H1 (cell line): Measurements from ENCODE around the gene GRHL3. TPM values are rescaled to one million over a fixed set of nuclear protein-coding genes. Genes with fewer than 3 reads are reported as not detected.

Experiments
- CTCF ChIA-PET: fragments of 300-600 bp; sonication (Branson Sonifier 250); formaldehyde crosslinking; loops from one replicate; lab custom pipeline; 2021; ENCODE audit not compliant: partially characterized antibody; lab: Charles Lee
- POLR2A ChIA-PET: fragments of 300-600 bp; sonication (Branson Sonifier 250); formaldehyde crosslinking; loops from one replicate; lab custom pipeline; 2021; ENCODE audit warnings: inconsistent platforms; ENCODE audit not compliant: partially characterized antibody; lab: Charles Lee
- DNase-seq, 2 experiments: peaks; one replicate each; pipeline versions ENCODE4 v3.0.0 to v3.0.0-alpha.2; 2010 to 2022; ENCODE audit warnings: low spot score in 2 of 2, low read depth in 1 of 2, mixed read lengths in 1 of 2
- FAIRE-seq: peaks from 2 replicates; lab custom pipeline; 2011; peaks lifted over from hg19 to GRCh38; lab: Jason Lieb, UNC
- H2AFZ ChIP-seq: 2 replicates; pipeline ENCODE4 v1.8.1; 2012; ENCODE audit warnings: low read length, inconsistent platforms
- H2AK5ac ChIP-seq: 2 replicates; pipeline ENCODE4 v1.6.1; 2013; ENCODE audit warnings: low read depth, low read length
- H2BK120ac ChIP-seq: replicated peaks from 2 replicates; pipeline ENCODE3; 2013; ENCODE audit warnings: low read depth, low read length, inconsistent platforms
- H2BK12ac ChIP-seq: 2 replicates; pipeline ENCODE4 v1.6.1; 2013; ENCODE audit warnings: low read depth, low read length
- H2BK15ac ChIP-seq: 2 replicates; pipeline ENCODE4 v1.6.1; 2013; ENCODE audit warnings: low read length
- H2BK20ac ChIP-seq: 2 replicates; pipeline ENCODE4 v1.6.1; 2013; ENCODE audit warnings: low read length
- H2BK5ac ChIP-seq: 2 replicates; pipeline ENCODE4 v1.6.1; 2013; ENCODE audit warnings: low read depth, low read length
- H3K14ac ChIP-seq: 2 replicates; pipeline ENCODE4 v1.6.1; 2013; ENCODE audit warnings: inconsistent platforms; ENCODE audit not compliant: insufficient read length
- H3K18ac ChIP-seq: 2 replicates; pipeline ENCODE4 v1.6.1; 2013; ENCODE audit warnings: low read length; ENCODE audit errors: extremely low read depth
- H3K23ac ChIP-seq: 2 replicates; pipeline ENCODE4 v1.6.1; 2013; ENCODE audit warnings: inconsistent platforms; ENCODE audit not compliant: insufficient read length
- H3K23me2 ChIP-seq: 2 replicates; pipeline ENCODE4 v1.6.1; 2013; ENCODE audit warnings: low read depth, low read length
- H3K27ac ChIP-seq: 2 replicates; pipeline ENCODE4 v1.6.1; 2011; ENCODE audit warnings: low read depth, low read length, inconsistent platforms
- H3K27me3 ChIP-seq, 4 experiments: replicated peaks in 1 of 4; 1 replicate in 1 of 4; 2 replicates in 3 of 4; pipeline versions ENCODE4 v1.6.1 to v1.8.1; 2011 to 2013; ENCODE audit warnings: low read length in 3 of 4, mild to moderate bottlenecking in 3 of 4, inconsistent platforms in 2 of 4, mixed read lengths in 2 of 4, moderate library complexity in 1 of 4; ENCODE audit not compliant: control insufficient read depth in 3 of 4, insufficient read depth in 3 of 4; ENCODE audit errors: extremely low read depth in 1 of 4
- H3K36me3 ChIP-seq, 4 experiments: 2 replicates each; pipeline versions ENCODE4 v1.6.1 to v1.8.1; 2011 to 2013; ENCODE audit warnings: mild to moderate bottlenecking in 4 of 4, low read length in 3 of 4, moderate library complexity in 2 of 4, control low read depth in 1 of 4, inconsistent platforms in 1 of 4; ENCODE audit not compliant: insufficient read depth in 4 of 4, control insufficient read depth in 2 of 4
- H3K4ac ChIP-seq: replicated peaks from 2 replicates; pipeline ENCODE3; 2013; ENCODE audit warnings: low read length, low read depth, mixed read lengths, inconsistent platforms; ENCODE audit not compliant: insufficient read length
- H3K4me1 ChIP-seq, 4 experiments: replicated peaks in 1 of 4; 1 replicate in 1 of 4; 2 replicates in 3 of 4; pipeline versions ENCODE4 v1.6.1 to v1.8.1; 2011 to 2013; ENCODE audit warnings: low read length in 3 of 4, inconsistent platforms in 2 of 4, mixed read lengths in 1 of 4; ENCODE audit not compliant: insufficient read depth in 4 of 4, control insufficient read depth in 3 of 4
- H3K4me2 ChIP-seq, 2 experiments: 2 replicates each; pipeline versions ENCODE4 v1.6.1 to v1.8.1; 2011 to 2013; ENCODE audit warnings: low read depth in 2 of 2, low read length in 2 of 2, control low read depth in 1 of 2, inconsistent platforms in 1 of 2, mild to moderate bottlenecking in 1 of 2; ENCODE audit not compliant: insufficient read depth in 1 of 2
- H3K4me3 ChIP-seq, 4 experiments: fragments of 200-600, 300-600 bp in 1 of 4; sonication (generic), shearing (Covaris generic), sonication (Bioruptor Twin) in 1 of 4; 2 replicates each; pipeline versions ENCODE4 v1.5.1 to v1.8.1; 2011 to 2016; ENCODE audit warnings: low read length in 4 of 4, low read depth in 3 of 4, control low read depth in 2 of 4, inconsistent platforms in 2 of 4, mild to moderate bottlenecking in 2 of 4, mixed read lengths in 1 of 4, moderate library complexity in 1 of 4; ENCODE audit not compliant: insufficient read depth in 2 of 4; ENCODE audit errors: extremely low read depth in 1 of 4
- H3K56ac ChIP-seq: replicated peaks from 2 replicates; pipeline ENCODE3; 2013; ENCODE audit warnings: low read depth, mild to moderate bottlenecking, mixed read lengths, low read length, inconsistent platforms; ENCODE audit not compliant: insufficient read length
- H3K79me1 ChIP-seq: 2 replicates; pipeline ENCODE4 v1.6.1; 2013; ENCODE audit warnings: low read depth, low read length, control low read depth
- H3K79me2 ChIP-seq, 2 experiments: 2 replicates each; pipeline versions ENCODE4 v1.6.1 to v1.8.1; 2012 to 2013; ENCODE audit warnings: low read length in 2 of 2, mild to moderate bottlenecking in 2 of 2, inconsistent platforms in 1 of 2; ENCODE audit not compliant: insufficient read depth in 2 of 2, control insufficient read depth in 1 of 2
- H3K9ac ChIP-seq, 4 experiments: replicated peaks in 1 of 4; 1 replicate in 1 of 4; 2 replicates in 3 of 4; pipeline versions ENCODE4 v1.6.1 to v1.8.1; 2011 to 2013; ENCODE audit warnings: low read depth in 3 of 4, low read length in 3 of 4, control low read depth in 2 of 4, mild to moderate bottlenecking in 2 of 4, moderate library complexity in 2 of 4, inconsistent platforms in 1 of 4; ENCODE audit errors: extremely low read depth in 1 of 4
- H3K9me3 ChIP-seq, 2 experiments: 2 replicates each; pipeline versions ENCODE4 v1.6.1 to v1.8.1; 2012 to 2013; ENCODE audit warnings: mild to moderate bottlenecking in 2 of 2, moderate library complexity in 2 of 2, control low read depth in 1 of 2, inconsistent platforms in 1 of 2, low read depth in 1 of 2, low read length in 1 of 2, mixed read lengths in 1 of 2; ENCODE audit not compliant: insufficient read depth in 2 of 2
- H4K20me1 ChIP-seq, 2 experiments: replicated peaks in 1 of 2; 2 replicates each; pipeline versions ENCODE3 to v1.8.1; 2011 to 2013; ENCODE audit warnings: inconsistent platforms in 2 of 2, low read length in 2 of 2, mild to moderate bottlenecking in 1 of 2; ENCODE audit not compliant: insufficient read depth in 2 of 2, control insufficient read depth in 1 of 2
- H4K5ac ChIP-seq: 2 replicates; pipeline ENCODE4 v1.6.1; 2013; ENCODE audit warnings: low read length, low read depth, mixed read lengths, inconsistent platforms; ENCODE audit not compliant: insufficient read length
- H4K8ac ChIP-seq: 2 replicates; pipeline ENCODE4 v1.8.0; 2013; ENCODE audit warnings: mild to moderate bottlenecking, moderate library complexity, low read length, inconsistent platforms; ENCODE audit not compliant: insufficient read depth; ENCODE audit errors: extremely low read depth
- H4K91ac ChIP-seq: replicated peaks from 2 replicates; pipeline ENCODE3; 2013; ENCODE audit warnings: low read length, mixed read lengths, inconsistent platforms; ENCODE audit not compliant: insufficient read length
- BACH1 ChIP-seq: IDR thresholded peaks from 2 replicates; pipeline ENCODE4 v1.6.1; 2012; ENCODE audit warnings: low read length, improper control_type of control experiment
- CHD1 ChIP-seq: IDR thresholded peaks from 2 replicates; pipeline ENCODE4 v1.6.1; 2012; ENCODE audit warnings: low read depth, low read length, improper control_type of control experiment
- FOSL1 ChIP-seq: IDR thresholded peaks from 2 replicates; pipeline ENCODE4 v1.6.1; 2011; ENCODE audit warnings: mild to moderate bottlenecking, low read depth, low read length, moderate library complexity; ENCODE audit not compliant: insufficient read depth
- HDAC2 ChIP-seq, 2 experiments: fragments of 300-600 bp in 1 of 2; sonication (generic) in 1 of 2; IDR thresholded peaks; 2 replicates each; pipeline ENCODE4 v1.6.1; 2011 to 2012; ENCODE audit warnings: low read depth in 2 of 2, low read length in 2 of 2, mild to moderate bottlenecking in 2 of 2, moderate library complexity in 2 of 2, borderline replicate concordance in 1 of 2, inconsistent platforms in 1 of 2
- JUN ChIP-seq: IDR thresholded peaks from 2 replicates; pipeline ENCODE4 v1.6.1; 2011; ENCODE audit warnings: low read depth, mild to moderate bottlenecking, improper control_type of control experiment, low read length
- JUND ChIP-seq: IDR thresholded peaks from 2 replicates; pipeline ENCODE4 v1.6.1; 2011; ENCODE audit warnings: mild to moderate bottlenecking, improper control_type of control experiment, low read length
- POLR2A ChIP-seq, 2 experiments: IDR thresholded peaks; 1 replicate in 1 of 2; 2 replicates in 1 of 2; pipeline ENCODE4 v1.6.1; 2011; ENCODE audit warnings: low read depth in 2 of 2, low read length in 2 of 2, mild to moderate bottlenecking in 2 of 2; ENCODE audit errors: control extremely low read depth in 1 of 2
- POU5F1 ChIP-seq: IDR thresholded peaks from 2 replicates; pipeline ENCODE4 v1.6.1; 2011; ENCODE audit warnings: low read depth, mild to moderate bottlenecking, low read length, moderate library complexity
- RNF2 ChIP-seq: fragments of 200-900, 300-1000 bp; sonication (generic); IDR thresholded peaks from 2 replicates; pipeline ENCODE4 v1.7.1; 2016; ENCODE audit warnings: borderline replicate concordance, low read depth, mild to moderate bottlenecking, antibody characterized with exemption, low read length; ENCODE audit not compliant: poor library complexity, severe bottlenecking; ENCODE audit errors: missing control alignments
- SIN3A ChIP-seq, 2 experiments: IDR thresholded peaks in 1 of 2; conservative IDR thresholded peaks in 1 of 2; 2 replicates each; pipeline ENCODE4 v1.6.1; 2011 to 2012; ENCODE audit warnings: low read length in 2 of 2, improper control_type of control experiment in 1 of 2, low read depth in 1 of 2, mild to moderate bottlenecking in 1 of 2
- SIRT6 ChIP-seq: IDR thresholded peaks from one replicate; pipeline ENCODE4 v1.7.1; 2012; ENCODE audit warnings: low read length, inconsistent platforms
- SIX5 ChIP-seq: IDR thresholded peaks from 2 replicates; pipeline ENCODE4 v1.6.1; 2011; ENCODE audit warnings: mild to moderate bottlenecking, low read depth, low read length
- SP1 ChIP-seq: IDR thresholded peaks from 2 replicates; pipeline ENCODE4 v1.6.1; 2011; ENCODE audit warnings: low read depth, low read length
- SP4 ChIP-seq: IDR thresholded peaks from 2 replicates; pipeline ENCODE4 v1.6.1; 2012; ENCODE audit warnings: low read length, inconsistent platforms
- TAF1 ChIP-seq: IDR thresholded peaks from 2 replicates; pipeline ENCODE4 v1.6.1; 2011; ENCODE audit warnings: mild to moderate bottlenecking, low read depth, low read length
- TBP ChIP-seq: IDR thresholded peaks from 2 replicates; pipeline ENCODE4 v1.6.1; 2011; ENCODE audit warnings: low read depth, low read length, improper control_type of control experiment
- WGBS, 2 experiments: shearing (Covaris generic) in 1 of 2; methylation state at CpG; one replicate each; pipeline versions ENCODE4 v1.1.6 to v1.1.7; 2013 to 2015; ENCODE audit warnings: low lambda C conversion rate in 2 of 2, mixed read lengths in 2 of 2, inconsistent platforms in 1 of 2, low coverage in 1 of 2, missing lambda C conversion rate in 1 of 2; ENCODE audit not compliant: insufficient replicate concordance in 2 of 2, insufficient coverage in 1 of 2, insufficient read length in 1 of 2; ENCODE audit errors: extremely low coverage in 1 of 2, missing lambda C conversion rate in 1 of 2; 5-methylcytosine and 5-hydroxymethylcytosine counted together
- polyA plus RNA-seq, 7 experiments: library from polyadenylated mRNA; depleted of rRNA in 3 of 7; stranded (reverse) in 5 of 7; unstranded in 2 of 7; fragments of >200 nt in 5 of 7; fragments of 200-250 nt in 2 of 7; gene quantifications; 1 replicate in 5 of 7; 2 replicates in 1 of 7; 4 replicates in 1 of 7; pipeline versions ENCODE4 v1.2.1 to v1.2.3, GENCODE V29; 2011 to 2013; ENCODE audit warnings: missing spikeins in 2 of 7, mixed read lengths in 2 of 7
- total RNA-seq: library from RNA; stranded (reverse); fragmentation: NEBNext Ultra II Directional; extraction: Animal tissue kit (Norgen Biotek cat#: 25700); gene quantifications from 2 replicates; pipeline ENCODE4 v1.2.1, GENCODE V29; 2021

GRHL3 gene
- total and polyA plus RNA-seq, 2 of the 8 experiments (the other 6 are each of a cell fraction or from before 2014, with no cell fraction given): 0.80 to 1.8 TPM

- H4K20me1 ChIP-seq: no peaks in the 10 kb centered on the region
- peak overlapping the region; percentile 72; the same call in 1 of the 2 replicates for H2BK15ac ChIP-seq
- H3K9me3 ChIP-seq: no peaks in the 10 kb centered on the region
- H3K18ac ChIP-seq: no peak overlapping the region
- ChIA-PET CTCF (interaction anchor here (0.9 to 2.2 kb wide), 9 partner anchors 9 to 166 kb away, joined by 3 to 11 read pairs (median 3); no protein-coding TSS in a partner anchor), POLR2A (no interaction called here)
- no peaks in the 10 kb centered on the region for H3K79me1 ChIP-seq
- H3K23ac ChIP-seq: no peak overlapping the region
- H2BK12ac ChIP-seq: no peak overlapping the region
- no peak overlapping the region for H3K4ac ChIP-seq
- no peak overlapping the region for H2AFZ ChIP-seq
- H3K36me3 ChIP-seq: no peaks in the 10 kb centered on the region; a peak in 1 of 8 replicates
- H3K79me2 ChIP-seq: no peaks in the 10 kb centered on the region
- DNase-seq (no peak), FAIRE-seq (no peak)
- H3K4me1 ChIP-seq: no peaks in the 10 kb centered on the region; a peak in 2 of 7 replicates
- no peak overlapping the region for H2BK20ac ChIP-seq
- H3K14ac ChIP-seq: no peak overlapping the region
- no peak overlapping the region for H4K5ac ChIP-seq
- no peak overlapping the region for H2AK5ac ChIP-seq
- no peak overlapping the region for H2BK120ac ChIP-seq
- no peaks in the 10 kb centered on the region for H3K23me2 ChIP-seq
- H2BK5ac ChIP-seq: no peak overlapping the region
- H3K4me2 ChIP-seq: no peak overlapping the region
- no peak overlapping the region for H4K8ac ChIP-seq
- H3K27ac ChIP-seq: no peak overlapping the region
- no peak overlapping the region for H3K9ac ChIP-seq
- no peak overlapping the region for H3K4me3 ChIP-seq
- H3K56ac ChIP-seq: no peak overlapping the region
- H4K91ac ChIP-seq: no peak overlapping the region
- WGBS, 2 experiments: 79% methylated on average over 2 of the region's 2 CpGs; no CpG with 5 or more reads in 1 of the 2 experiments
- no peaks in the 10 kb centered on the region for H3K27me3 ChIP-seq
- TF ChIP-seq TAF1: no peak
- no peak for TF ChIP-seq TBP
- no peak for TF ChIP-seq HDAC2 (IDR thresholded peaks at IDR 0.05; ENCODE audit: borderline replicate concordance in 1 of 2, low read depth in 2 of 2, low read length in 2 of 2)
- no peak for TF ChIP-seq FOSL1
- no peak for TF ChIP-seq POU5F1
- no peak for TF ChIP-seq CHD1
- no peak for TF ChIP-seq SP1
- TF ChIP-seq POLR2A (IDR thresholded peaks at IDR 0.05; ENCODE audit: control extremely low read depth in 1 of 2, low read depth in 2 of 2, low read length in 2 of 2): no peak
- no peak for TF ChIP-seq SP4
- no peak for TF ChIP-seq SIRT6
- TF ChIP-seq JUND: no peak
- no peak for TF ChIP-seq BACH1
- no peak for TF ChIP-seq JUN
- TF ChIP-seq SIN3A (conservative IDR thresholded peaks at IDR 0.05 in 1 of 2, IDR thresholded peaks at IDR 0.05 in 1 of 2; ENCODE audit: low read depth in 1 of 2, low read length in 2 of 2): no peak
- TF ChIP-seq RNF2: no peak
- no peak for TF ChIP-seq SIX5
These were observed 45.4 kb downstream of the GRHL3 start for GRCh38 chr1:24364605-24364974.
